AG09309 (cell line): ENCODE data around the gene STXBP1.

Source experiments
- DNase-seq: peaks from one replicate; pipeline ENCODE4 v3.0.0-alpha.2; 2010; ENCODE audit warnings: low read depth
- H3K4me3 ChIP-seq: 2 replicates; pipeline ENCODE4 v1.5.1; 2011; ENCODE audit warnings: mild to moderate bottlenecking, low read depth, low read length, moderate library complexity; ENCODE audit not compliant: control insufficient read depth
- TF ChIP-seq, protein P1 (sequence below): IDR thresholded peaks from 2 replicates; pipeline ENCODE4 v1.5.1; 2011; ENCODE audit warnings: mild to moderate bottlenecking, low read depth, low read length, inconsistent platforms; ENCODE audit not compliant: insufficient read depth, control insufficient read depth; ENCODE audit errors: missing control alignments

Gene STXBP1

DNA sequence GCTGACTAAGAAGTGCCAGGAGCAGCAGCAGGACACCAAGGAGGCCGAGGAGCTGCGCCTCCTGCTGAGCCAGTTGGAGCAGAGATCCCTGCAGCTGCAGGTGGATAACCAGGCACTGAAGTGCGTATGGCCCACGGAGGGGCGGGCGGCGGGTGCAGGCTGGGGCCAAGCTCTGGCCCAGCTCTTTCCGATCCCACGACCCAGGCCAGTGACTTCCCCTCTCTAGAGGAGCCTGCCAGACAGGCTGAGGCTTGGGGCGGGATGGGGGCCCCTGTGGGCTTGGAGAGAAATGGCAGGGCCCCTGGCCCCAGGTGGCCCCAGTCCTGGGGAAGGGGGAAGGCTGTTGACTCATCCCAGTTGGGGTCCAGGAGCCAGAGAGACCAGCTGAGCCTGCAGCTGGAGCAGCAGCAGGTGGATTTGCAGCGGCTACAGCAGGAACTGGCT lies 99.8 kb downstream of the STXBP1 start:
- DNase-seq = no peak
- H3K4me3 ChIP-seq = no peak overlapping the region
- TF ChIP-seq, protein P1, sequence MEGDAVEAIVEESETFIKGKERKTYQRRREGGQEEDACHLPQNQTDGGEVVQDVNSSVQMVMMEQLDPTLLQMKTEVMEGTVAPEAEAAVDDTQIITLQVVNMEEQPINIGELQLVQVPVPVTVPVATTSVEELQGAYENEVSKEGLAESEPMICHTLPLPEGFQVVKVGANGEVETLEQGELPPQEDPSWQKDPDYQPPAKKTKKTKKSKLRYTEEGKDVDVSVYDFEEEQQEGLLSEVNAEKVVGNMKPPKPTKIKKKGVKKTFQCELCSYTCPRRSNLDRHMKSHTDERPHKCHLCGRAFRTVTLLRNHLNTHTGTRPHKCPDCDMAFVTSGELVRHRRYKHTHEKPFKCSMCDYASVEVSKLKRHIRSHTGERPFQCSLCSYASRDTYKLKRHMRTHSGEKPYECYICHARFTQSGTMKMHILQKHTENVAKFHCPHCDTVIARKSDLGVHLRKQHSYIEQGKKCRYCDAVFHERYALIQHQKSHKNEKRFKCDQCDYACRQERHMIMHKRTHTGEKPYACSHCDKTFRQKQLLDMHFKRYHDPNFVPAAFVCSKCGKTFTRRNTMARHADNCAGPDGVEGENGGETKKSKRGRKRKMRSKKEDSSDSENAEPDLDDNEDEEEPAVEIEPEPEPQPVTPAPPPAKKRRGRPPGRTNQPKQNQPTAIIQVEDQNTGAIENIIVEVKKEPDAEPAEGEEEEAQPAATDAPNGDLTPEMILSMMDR = no peak

DNA sequence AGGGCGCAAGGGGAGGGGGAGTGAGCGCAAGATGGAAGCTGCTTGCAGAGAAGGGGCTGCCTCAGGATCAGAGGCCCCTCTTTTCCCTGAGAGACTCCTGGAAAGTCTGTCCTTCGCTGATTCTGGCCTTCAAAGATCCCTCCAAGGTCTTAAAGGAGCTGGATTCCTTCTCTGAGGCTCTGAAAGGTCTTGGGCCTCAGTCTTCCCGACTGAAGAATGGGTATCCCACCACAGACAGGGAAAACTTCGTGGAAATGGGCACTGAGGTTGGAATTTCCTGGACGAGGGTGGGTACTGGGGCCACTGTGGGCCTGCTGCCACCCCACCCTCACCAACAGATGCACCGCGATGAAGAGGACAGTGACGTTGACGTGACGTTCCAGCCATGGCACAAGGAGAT lies 100.3 kb downstream of the STXBP1 start:
- no peak for DNase-seq
- TF ChIP-seq, protein P1 = no peak
- no peak overlapping the region for H3K4me3 ChIP-seq

DNA sequence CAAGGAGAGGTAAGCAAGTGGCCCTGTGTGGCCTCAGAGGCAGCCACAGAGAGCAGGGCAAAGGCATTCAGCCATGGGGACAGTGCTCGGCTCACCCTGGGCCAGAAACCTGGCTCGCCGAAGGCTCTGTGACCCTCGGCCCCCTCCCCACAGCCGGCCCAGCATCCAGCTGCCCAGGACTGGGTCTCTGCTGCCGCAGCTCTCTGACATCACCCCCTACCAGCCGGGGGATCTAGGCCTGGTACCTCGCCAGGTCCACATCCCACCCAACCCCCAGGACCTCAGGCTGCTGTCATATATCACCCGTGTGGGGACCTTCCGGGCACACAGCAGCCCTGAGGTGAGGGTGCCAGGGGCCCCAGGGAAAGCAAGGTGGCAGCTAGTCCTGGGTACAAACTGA lies 100.8 kb downstream of the STXBP1 start:
- no peak overlapping the region for H3K4me3 ChIP-seq
- TF ChIP-seq, protein P1 = no peak
- DNase-seq = no peak

DNA sequence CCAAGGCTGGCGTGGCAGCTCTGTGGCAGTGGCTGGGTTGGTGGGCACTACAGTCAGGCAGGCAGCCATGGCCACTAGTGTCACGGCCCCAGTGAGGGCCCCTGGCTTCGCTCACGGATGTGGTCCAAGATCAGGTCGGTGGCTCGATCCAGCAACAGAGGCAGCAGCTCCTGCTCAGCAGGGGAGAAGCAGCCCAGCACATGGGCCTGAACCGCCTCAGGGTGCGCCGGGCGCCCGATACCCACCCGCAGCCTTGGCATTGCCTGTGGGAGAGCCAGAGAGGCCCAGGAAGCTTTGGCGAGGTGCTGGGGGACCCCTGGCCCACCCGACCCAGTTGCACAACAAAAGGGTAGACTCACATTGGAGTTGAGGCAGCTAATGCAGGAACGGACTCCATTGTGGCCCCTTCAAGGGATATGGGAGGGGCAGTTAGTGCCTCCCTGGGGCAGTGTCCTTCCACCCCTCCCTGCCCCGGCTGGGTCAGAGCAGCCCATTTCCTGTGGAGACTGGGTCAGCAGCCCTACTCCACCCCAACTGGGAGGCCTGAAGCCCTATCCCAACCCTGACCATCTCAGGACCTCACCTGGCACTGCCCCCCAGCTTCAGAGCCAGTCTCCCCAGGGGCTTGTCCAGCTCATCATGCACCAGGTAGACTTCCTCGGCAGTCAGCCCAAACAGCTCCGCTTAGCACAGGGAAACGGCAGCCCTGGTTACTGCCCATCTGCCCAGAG lies 102.1 kb downstream of the STXBP1 start:
- TF ChIP-seq, protein P1 = no peak
- no peak for DNase-seq
- peak overlapping the region; percentile 82 for H3K4me3 ChIP-seq

DNA sequence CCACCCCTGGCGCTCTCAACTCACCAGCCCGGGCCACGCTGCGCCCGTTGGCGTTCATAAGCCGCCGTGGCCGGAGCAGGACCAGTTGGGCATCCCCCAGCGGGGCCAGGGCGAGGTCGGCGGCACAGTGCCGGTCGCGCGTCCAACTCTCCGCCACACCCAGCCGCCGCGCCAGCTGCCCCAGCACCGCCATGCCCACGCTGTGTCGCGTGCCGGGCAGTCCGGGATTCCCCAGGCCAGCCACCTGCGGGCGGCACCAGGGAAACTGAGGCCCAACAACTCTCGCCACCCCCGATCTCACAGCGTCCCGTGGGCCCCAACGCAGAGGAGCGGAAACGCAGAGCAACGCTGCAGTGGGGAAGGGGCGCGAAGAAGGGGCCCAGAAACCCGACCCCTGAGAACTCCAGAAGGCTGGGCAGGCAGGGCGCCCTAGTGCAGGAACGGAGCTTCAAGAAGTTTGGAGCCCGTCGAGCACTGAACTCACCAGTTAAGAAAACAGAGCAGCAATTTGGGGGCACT lies 102.9 kb downstream of the STXBP1 start:
- DNase-seq = no peak
- H3K4me3 ChIP-seq = peak overlapping the region; percentile 82
- TF ChIP-seq, protein P1 = no peak

DNA sequence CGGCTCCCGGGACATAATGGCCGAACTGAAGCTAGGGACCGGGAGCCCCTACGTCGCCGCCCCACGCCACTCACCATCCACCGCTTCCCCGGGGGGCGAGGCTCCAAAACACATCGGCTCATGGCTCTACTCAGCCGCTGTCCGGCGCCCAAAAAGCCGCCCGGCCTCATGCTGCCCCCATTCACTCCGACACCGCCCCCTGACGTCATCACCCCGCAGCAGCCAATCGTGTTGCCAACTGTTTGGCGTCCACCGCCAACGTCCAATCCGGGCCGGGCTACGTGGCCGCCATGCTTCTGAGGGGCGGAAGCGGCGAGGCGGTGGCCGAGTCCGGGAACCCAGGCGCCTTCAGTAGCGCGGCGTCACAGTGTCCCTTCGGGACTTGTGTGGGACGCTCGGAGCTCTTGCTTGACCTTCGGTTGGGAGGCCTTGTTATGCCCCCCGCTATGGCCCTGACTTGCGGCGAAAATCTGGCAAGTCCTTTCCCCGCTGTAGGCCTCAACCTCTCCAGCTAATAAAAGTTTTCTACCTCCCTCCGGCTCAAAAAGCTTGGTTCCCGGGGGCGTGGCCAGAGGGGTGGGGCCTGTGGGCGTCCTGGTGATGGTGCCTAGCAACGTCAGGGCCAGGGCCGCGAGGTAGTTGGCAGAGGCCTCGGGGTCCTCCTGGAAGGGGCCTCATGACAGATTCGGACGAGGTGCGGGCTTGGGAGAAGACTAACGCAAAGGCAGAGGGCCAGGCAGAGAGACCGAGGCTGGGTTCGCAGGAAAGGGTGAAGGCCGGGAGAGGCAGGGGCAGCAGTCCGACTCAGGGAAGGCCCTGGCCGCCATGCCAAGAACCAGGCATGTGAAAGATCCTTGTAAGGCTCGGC lies 103.6 kb downstream of the STXBP1 start, which contains the start of the genes PTRH1 and TTC16:
Gene PTRH1 (minus strand): TSS at position 194 of the 868 bp plus-strand sequence. CDS start 24 bp downstream, at position 170.
Gene TTC16 (plus strand): TSS at position 610 of the 868 bp plus-strand sequence. CDS start 67 bp downstream, at position 677.
- DNase-seq = peak; percentile 68
- TF ChIP-seq, protein P1 = no peak
- H3K4me3 ChIP-seq = peak within 1 kb of the TSS; percentile 82
